ENCODE results near the gene LRIT1. TPM values are rescaled to one million over a fixed set of nuclear protein-coding genes. Genes with fewer than 3 reads are reported as not detected.
"Not testable (repeated sequence)": the region's sequence is repeated elsewhere in the genome, so short reads cannot be mapped to it uniquely, and the experiment has no call there.

The LRIT1 gene
- total RNA-seq, 1 donor from 2014 or later = not detected

DNA sequence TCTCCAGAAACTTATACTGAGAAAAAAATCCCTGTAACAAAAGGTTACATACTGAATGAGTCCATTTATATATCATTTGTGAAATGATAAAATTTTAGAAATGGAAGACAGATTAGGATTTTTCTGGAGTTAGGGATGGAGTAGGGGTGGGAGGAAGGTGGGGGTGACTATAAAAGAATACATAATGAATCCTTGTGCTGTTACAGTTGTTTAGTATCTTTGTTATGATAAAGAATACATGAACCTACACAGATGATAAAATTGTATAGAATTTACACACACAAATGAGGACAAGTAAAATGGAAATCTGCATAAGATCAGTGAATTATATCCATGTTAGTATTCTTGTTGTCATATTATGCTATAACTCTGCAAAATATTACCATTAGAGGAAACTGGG is 45.3 kb upstream of the LRIT1 start:
- Mint-ChIP-seq H3K4me1 (ENCODE audit: low read depth, unreplicated experiment) (no peaks in the 10 kb centered on the region), H3K27ac (ENCODE audit: unreplicated experiment) (no peak overlapping the region), H3K36me3 (ENCODE audit: unreplicated experiment) (no peaks in the 10 kb centered on the region), H3K9me3 (ENCODE audit: unreplicated experiment) (no peaks in the 10 kb centered on the region), H3K27me3 (ENCODE audit: unreplicated experiment) (no peaks in the 10 kb centered on the region), H3K4me3 (ENCODE audit: unreplicated experiment) (no peak overlapping the region)
- TF ChIP-seq, protein P1, sequence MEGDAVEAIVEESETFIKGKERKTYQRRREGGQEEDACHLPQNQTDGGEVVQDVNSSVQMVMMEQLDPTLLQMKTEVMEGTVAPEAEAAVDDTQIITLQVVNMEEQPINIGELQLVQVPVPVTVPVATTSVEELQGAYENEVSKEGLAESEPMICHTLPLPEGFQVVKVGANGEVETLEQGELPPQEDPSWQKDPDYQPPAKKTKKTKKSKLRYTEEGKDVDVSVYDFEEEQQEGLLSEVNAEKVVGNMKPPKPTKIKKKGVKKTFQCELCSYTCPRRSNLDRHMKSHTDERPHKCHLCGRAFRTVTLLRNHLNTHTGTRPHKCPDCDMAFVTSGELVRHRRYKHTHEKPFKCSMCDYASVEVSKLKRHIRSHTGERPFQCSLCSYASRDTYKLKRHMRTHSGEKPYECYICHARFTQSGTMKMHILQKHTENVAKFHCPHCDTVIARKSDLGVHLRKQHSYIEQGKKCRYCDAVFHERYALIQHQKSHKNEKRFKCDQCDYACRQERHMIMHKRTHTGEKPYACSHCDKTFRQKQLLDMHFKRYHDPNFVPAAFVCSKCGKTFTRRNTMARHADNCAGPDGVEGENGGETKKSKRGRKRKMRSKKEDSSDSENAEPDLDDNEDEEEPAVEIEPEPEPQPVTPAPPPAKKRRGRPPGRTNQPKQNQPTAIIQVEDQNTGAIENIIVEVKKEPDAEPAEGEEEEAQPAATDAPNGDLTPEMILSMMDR (IDR thresholded peaks at IDR 0.05; ENCODE audit: partially characterized antibody, unreplicated experiment) = no peak
- DNase-seq = no peak

DNA sequence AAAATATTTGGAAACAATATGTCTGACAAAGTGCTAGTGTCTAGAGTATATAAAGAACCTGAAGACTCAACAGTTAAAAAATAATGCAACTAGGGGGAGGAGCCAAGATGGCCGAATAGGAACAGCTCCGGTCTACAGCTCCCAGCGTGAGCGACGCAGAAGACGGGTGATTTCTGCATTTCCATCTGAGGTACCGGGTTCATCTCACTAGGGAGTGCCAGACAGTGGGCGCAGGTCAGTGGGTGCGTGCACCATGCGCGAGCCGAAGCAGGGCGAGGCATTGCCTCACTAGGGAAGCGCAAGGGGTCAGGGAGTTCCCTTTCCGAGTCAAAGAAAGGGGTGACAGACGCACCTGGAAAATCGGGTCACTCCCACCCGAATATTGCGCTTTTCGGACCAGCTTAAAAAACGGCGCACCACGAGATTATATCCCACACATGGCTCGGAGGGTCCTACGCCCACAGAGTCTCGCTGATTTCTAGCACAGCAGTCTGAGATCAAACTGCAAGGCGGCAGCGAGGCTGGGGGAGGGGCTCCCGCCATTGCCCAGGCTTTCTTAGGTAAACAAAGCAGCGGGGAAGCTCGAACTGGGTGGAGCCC is 38.6 kb upstream of the LRIT1 start:
- not testable (repeated sequence) for H3K4me3 Mint-ChIP-seq (ENCODE audit: unreplicated experiment); H3K27me3 Mint-ChIP-seq (ENCODE audit: unreplicated experiment); H3K4me1 Mint-ChIP-seq (ENCODE audit: low read depth, unreplicated experiment); DNase-seq; H3K27ac Mint-ChIP-seq (ENCODE audit: unreplicated experiment); H3K9me3 Mint-ChIP-seq (ENCODE audit: unreplicated experiment); H3K36me3 Mint-ChIP-seq (ENCODE audit: unreplicated experiment)

DNA sequence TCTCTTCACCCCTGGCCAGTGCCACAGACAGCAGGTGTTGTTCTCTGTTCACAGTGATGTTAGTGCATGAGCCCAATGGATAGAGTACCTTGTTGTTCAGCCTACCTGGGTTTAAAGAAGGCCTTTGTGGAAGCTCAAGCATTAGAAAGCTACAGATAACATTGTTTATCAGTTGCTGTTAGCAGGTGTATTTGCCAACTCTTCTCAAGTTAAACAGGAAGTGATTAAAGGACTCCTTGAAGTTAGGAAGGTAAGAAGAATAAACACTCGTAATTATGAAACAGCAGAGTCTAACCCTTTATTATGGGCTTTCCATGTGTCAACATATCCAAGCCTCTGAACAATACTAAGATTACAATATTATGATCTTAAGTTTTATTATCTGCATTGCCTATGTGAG is 29.4 kb upstream of the LRIT1 start:
- Mint-ChIP-seq H3K4me1 (ENCODE audit: low read depth, unreplicated experiment) (no peaks in the 10 kb centered on the region), H3K27me3 (ENCODE audit: unreplicated experiment) (no peaks in the 10 kb centered on the region), H3K9me3 (ENCODE audit: unreplicated experiment) (no peaks in the 10 kb centered on the region), H3K36me3 (ENCODE audit: unreplicated experiment) (no peaks in the 10 kb centered on the region), H3K27ac (ENCODE audit: unreplicated experiment) (no peak overlapping the region), H3K4me3 (ENCODE audit: unreplicated experiment) (no peak overlapping the region)
- TF ChIP-seq, protein P1 (IDR thresholded peaks at IDR 0.05; ENCODE audit: partially characterized antibody, unreplicated experiment) = no peak
- no peak for DNase-seq

DNA sequence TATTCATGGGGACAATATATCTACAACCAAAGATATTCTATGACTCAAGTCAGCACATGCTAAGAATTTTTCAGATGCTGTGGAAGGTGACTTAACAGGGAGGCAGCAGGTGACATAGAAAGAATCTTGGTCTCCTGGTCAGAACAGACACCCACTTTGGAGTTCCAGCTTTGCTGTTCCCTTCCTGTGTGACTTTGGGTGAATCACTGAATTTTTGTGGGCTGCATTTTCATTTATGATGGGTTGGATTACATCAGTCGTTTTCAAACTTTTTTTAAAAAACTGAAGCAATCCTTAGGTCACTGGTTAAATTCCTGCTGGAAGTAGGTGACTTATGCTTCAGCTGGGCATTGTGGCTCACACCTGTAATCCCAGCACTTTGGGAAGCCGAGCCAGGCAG is 28.4 kb upstream of the LRIT1 start:
- TF ChIP-seq, protein P1 (IDR thresholded peaks at IDR 0.05; ENCODE audit: partially characterized antibody, unreplicated experiment) = no peak
- H3K4me1 Mint-ChIP-seq (ENCODE audit: low read depth, unreplicated experiment) = peaks cover 4% of the 10 kb centered on the region
- no peaks in the 10 kb centered on the region for H3K36me3 Mint-ChIP-seq (ENCODE audit: unreplicated experiment)
- no peaks in the 10 kb centered on the region for H3K27me3 Mint-ChIP-seq (ENCODE audit: unreplicated experiment)
- H3K27ac Mint-ChIP-seq (ENCODE audit: unreplicated experiment) = no peak overlapping the region
- DNase-seq = no peak
- H3K4me3 Mint-ChIP-seq (ENCODE audit: unreplicated experiment) = no peak overlapping the region
- no peaks in the 10 kb centered on the region for H3K9me3 Mint-ChIP-seq (ENCODE audit: unreplicated experiment)

DNA sequence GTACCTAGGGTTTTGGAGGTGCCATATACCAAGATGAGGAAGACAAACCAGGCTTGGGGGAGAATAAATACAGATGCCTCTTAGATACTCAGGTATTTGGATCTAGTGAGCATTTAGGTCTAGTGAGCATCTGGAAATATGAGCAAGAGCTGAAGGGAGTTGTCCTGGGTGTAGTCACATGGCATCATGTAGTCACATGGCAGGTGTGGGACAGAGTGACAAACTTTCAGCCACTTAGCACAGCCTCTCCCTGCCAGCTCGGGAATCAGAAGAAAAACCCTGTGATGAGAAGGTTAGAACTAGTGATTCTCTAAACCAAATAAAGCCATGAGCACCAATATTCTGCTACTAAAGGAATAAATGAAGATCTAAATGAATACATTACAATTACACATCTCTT is 27.8 kb upstream of the LRIT1 start:
- no peak overlapping the region for H3K27ac Mint-ChIP-seq (ENCODE audit: unreplicated experiment)
- TF ChIP-seq, protein P1 (IDR thresholded peaks at IDR 0.05; ENCODE audit: partially characterized antibody, unreplicated experiment) = no peak
- no peaks in the 10 kb centered on the region for H3K27me3 Mint-ChIP-seq (ENCODE audit: unreplicated experiment)
- no peak overlapping the region for H3K4me3 Mint-ChIP-seq (ENCODE audit: unreplicated experiment)
- H3K4me1 Mint-ChIP-seq (ENCODE audit: low read depth, unreplicated experiment) = peaks cover 5% of the 10 kb centered on the region
- H3K36me3 Mint-ChIP-seq (ENCODE audit: unreplicated experiment) = no peaks in the 10 kb centered on the region
- H3K9me3 Mint-ChIP-seq (ENCODE audit: unreplicated experiment) = no peaks in the 10 kb centered on the region
- DNase-seq = no peak

Data from glutamatergic neuron (in vitro differentiated cells).